GM18951 (cell line): Measurements from ENCODE around the gene TBC1D3B.

Source experiments
- POLR2A ChIP-seq: IDR thresholded peaks from 4 replicates; pipeline ENCODE4 v1.6.1; 2011; ENCODE audit warnings: mild to moderate bottlenecking; ENCODE audit not compliant: insufficient read length, insufficient read depth; ENCODE audit errors: extremely low read depth
- in situ Hi-C: fragments of 300-500 bp; cut with MboI; formaldehyde crosslinking; loops from one replicate; pipeline ENCODE4 v1.12.0; 2022; ENCODE audit warnings: low sequenced_read_pairs, mixed read lengths, inconsistent platforms; ENCODE audit not compliant: unreplicated experiment

The TBC1D3B gene

DNA sequence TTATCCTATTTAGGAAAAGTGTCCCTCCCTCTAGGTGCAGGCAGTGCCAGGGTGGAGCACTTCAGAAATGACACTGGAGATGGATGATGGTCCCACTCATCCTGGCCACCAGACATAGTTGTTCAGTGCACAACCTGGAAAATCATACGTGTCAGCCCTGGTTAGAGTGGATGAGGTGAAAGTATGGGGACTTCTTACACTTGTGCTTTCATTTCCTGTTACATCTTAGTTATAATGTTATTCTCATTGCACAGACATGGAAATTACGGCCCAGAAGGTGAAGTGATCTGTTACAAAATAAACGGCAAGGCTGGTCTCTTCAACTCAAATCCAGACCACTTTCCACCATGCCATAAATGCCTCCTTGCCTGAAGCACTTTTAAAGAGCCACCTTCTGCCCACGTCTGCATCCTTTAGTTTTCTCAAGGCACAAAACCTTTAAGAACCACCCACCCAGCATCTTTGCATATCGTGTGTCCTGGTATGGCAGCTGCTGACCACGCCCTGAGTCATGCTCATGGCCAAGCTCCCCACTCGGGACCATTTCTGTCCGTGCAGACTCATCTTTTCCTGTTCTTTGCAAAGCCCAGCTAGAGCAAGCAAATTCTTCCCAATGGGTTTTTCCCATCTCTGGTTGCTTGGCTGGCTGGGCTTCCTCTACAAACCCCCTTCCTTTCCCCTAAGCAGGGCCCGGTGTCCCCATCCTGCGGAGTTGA, 22.4 kb downstream of the TBC1D3B start:
- no peak for TF ChIP-seq POLR2A
- in situ Hi-C loops, result no loop called here

DNA sequence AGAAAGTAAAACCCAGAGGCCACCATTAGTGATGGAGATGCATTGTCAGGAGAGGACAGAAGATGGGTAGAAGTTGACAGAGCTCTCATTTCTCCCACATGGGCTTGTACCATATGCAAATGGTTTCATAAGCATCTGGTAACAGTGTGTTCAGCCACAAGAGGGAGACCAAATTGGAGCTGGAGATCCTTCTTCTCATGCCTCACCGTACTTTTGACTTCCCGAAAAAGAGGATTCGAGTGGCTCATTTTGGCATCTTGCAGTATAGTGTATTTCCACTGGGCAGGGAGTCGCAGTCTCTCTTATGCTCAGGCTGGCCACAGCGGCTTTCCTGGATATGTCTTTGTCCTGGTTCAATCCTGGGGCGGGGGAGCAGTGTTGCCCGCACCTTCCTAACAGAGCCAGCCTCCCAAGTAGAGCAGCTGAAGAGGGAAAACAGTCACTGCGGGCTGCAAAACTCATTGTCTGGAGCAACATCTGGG, 23.8 kb downstream of the TBC1D3B start:
- no peak for TF ChIP-seq POLR2A
- in situ Hi-C loops, result no loop called here

DNA sequence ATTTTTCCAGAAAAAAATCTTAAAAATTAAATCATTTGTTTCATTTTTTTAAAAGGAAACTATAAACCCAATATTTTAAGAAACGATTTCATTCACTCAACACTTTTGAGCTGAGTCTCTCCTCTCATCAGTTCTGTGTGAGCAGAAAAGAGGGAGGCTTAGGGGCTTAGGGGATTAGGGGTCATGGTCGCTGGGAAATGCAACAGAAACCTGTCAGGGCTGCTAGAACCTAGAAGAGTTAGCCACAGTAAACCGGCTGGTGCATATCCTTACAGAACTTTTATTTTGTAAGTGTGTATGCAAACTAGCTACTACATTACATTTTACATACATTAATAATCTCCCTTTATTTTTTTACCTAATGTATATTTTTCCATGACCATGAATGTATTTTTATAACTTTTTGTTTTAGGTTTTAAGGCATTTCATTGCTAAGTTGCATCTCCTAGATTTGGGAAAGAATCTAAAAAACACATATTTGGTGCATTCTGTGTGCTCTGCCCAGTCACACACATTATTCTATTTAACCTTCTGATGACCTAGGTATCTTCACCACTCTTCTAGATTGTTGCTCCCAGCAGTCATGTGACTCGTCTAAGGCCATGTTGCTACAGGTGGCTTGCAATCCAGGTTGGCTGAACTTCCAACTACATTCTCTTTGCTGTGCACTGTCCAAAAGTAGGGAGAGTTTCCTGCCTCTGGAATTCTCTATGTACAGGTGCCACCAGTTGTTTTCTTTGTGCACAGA, 24.4 kb downstream of the TBC1D3B start:
- in situ Hi-C loops, result no loop called here
- no peak for TF ChIP-seq POLR2A

DNA sequence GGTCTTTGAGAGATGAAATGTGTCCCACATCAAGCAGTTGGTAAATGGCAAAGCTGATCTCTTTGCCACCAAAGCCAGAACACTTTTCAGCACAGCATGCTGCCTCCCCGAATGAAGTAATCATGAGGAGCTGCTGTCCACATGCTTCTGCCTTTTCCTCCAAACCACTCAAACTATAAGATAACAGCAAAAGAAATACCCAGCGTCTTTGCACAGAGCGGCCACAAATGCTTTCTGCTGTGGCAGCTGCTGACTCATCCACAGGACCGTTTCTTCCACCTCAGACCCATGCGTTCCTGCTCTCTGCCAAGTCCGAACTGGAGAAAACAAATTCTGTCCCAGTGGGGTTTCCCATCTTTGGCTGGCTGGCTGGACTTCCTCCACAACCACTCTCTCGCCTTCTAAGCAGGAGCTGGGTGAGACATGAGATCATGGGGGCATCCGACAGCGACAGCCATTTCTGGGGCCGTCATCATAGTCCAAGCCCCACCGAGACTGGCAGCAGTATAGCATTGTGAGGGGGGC, 27.1 kb downstream of the TBC1D3B start:
- in situ Hi-C loops, result loop anchor here (5.0 kb wide), 2 partner anchors 72 to 177 kb away; no protein-coding TSS in a partner anchor
- TF ChIP-seq POLR2A, result no peak

DNA sequence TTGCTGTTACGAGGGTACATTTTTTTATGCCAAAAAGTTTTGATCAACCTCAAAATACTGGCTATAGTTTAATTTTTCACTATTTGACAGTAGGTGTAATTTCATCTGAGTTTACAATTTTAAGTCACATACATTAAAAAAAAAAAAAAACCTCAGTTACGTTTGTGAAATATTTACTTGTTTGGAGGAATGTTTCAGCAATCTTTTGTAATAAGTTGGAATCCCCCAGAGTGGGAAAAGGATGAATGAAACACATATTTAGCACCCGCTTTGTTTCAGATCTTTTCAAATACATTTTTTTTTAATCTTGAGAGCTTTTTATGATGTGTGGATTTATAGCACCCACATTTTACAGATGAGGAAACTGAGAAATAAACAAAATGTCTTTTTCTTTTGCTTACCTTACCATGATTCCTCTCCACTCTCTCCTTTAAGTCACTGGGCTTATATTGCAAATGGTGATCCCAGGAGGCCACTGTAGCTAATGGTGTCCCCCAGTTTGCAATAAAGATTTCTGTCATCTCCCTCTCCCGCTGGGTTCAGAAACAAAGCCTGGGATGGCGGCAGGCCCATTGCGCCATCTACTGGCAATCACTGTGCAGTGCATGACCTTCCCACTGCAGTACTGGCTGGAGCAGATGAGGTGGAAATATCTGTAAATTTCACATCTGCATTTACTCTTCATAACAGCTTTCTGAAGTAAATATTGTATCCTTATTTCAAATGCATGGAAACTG, 27.7 kb downstream of the TBC1D3B start:
- TF ChIP-seq POLR2A, result no peak
- in situ Hi-C loops, result loop anchor here (5.0 kb wide), 2 partner anchors 71 to 176 kb away; no protein-coding TSS in a partner anchor

DNA sequence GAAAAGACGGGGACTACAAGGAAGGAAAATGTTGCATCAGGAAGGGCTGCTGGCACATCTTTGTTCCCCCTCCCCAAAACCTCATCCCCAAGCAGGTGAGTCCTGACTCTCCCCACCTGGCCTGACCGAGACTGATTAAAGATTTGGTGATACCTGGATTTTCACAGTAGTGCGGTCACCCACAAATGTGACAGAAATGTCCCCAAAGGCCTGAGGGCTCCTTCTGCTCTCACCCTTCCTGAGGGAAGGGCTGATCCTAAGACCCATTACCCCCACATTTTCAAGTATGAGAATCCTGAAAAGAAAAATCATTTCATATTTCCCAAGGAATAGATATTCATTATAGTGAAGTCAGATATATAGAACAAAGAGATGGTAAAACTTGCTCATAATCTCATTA, 28.8 kb downstream of the TBC1D3B start:
- TF ChIP-seq POLR2A, result no peak
- in situ Hi-C loops, result loop anchor here (5.0 kb wide), 2 partner anchors 70 to 175 kb away; no protein-coding TSS in a partner anchor

DNA sequence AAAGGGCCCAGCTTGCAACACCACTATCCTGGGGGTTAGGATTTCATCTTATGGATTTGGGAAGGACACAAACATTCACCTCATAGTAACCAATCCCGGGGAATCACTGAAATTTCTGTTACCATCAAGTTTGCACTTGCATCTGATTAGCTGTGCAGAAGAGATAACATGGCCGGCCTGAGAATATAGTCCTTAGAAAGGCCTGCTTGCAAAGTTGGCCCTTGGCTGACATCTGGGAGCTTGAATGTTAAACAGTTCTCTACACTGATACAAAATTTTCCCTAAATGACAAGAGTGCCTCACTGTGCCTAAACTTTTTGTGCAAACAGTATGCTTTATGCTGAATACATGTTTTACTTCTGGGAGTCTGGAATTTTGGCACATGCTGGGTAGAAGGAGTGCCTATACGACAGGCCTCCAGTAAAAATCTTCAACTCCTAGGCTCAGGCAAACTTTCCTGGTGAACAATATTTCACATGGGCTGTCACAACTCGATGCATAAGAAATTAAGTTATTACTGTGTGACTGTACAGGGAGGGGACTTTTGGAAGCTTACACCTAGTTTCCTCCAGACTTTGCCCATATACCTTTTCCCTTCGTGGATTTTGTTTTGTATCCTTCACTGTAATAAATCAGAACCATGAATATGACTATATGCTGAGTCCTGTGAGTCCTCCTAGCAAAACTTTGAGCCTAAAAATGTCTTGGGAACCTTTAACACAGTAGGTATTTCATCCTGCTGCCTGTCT, 31.3 kb downstream of the TBC1D3B start:
- in situ Hi-C loops, result loop anchor here (5.0 kb wide), 2 partner anchors 68 to 173 kb away; no protein-coding TSS in a partner anchor
- TF ChIP-seq POLR2A, result no peak

DNA sequence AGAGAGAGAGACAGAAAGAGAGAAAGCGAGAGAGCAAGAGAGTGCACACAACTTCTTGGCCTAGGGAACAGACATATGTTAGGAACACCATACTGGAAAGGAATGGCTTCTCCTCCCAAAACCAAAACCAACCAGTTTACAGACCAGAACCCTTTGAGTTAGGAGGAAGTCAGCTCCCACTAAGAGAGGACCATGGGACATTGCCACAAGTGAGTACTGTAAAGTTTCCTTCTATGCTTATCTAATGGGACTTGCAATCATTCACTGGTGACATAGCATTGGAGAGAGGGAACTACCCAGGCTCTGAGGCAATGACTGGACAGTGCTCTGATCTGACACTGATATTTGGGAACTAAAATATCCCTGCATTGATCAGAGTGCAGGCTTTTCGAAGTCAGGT, 32.4 kb downstream of the TBC1D3B start:
- in situ Hi-C loops, result no loop called here
- TF ChIP-seq POLR2A, result no peak

DNA sequence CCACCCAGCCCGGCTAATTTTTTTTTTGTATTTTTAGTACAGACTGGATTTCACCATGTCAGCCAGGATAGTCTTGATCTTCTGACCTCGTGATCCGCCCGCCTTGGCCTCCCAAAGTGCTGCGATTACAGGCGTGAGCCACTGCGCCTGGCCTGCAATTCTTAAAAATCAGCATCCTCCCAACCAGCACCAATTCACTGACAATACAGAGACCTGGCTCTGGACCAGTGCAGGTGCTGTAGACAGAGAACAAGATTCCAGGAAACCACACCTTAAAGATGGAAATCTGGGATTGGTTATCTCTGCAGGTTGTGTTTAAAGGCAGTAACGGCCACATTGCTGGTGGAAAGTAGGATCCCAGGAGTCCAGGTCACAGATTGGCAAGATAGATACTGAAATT, 33.6 kb downstream of the TBC1D3B start:
- in situ Hi-C loops, result no loop called here
- TF ChIP-seq POLR2A, result no peak

DNA sequence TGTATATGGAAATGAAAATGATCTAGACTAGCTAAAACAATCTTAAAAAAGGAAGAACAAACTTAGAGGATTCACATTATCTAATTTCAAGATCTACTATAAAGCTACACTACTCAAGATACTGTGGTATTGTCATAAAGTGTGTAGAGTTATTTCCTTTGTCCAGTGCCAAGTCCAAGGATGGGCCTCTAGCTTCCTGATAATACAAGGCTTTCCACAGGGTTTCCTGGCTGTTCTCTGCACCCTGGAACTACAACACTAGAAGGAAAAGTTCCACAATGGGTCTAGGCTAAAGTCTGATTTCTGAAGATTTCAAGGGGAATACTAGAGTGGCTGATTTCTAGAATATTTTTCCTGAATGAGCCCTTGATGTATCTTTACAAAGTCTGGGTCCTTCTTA, 34.2 kb downstream of the TBC1D3B start:
- in situ Hi-C loops, result no loop called here
- no peak for TF ChIP-seq POLR2A

DNA sequence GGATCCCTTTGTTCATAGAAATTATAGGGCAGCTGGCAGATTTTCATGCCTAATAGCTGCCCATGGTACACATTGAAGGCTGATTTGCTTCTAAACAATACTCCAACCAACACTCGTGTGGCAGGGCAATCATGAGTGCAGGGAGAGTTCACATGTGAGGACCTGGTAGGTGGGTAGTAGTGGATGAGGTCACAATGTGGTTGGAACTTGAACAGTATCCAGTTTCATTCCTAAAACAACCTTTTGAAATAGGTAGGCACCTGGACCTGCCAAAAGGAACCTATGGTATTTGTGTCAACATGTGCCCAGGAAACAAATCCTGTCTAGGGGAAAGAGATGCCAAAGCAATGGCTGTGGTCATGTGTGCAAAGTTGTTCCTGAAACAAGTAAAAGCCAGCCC, 40.0 kb downstream of the TBC1D3B start:
- in situ Hi-C loops, result no loop called here
- no peak for TF ChIP-seq POLR2A

DNA sequence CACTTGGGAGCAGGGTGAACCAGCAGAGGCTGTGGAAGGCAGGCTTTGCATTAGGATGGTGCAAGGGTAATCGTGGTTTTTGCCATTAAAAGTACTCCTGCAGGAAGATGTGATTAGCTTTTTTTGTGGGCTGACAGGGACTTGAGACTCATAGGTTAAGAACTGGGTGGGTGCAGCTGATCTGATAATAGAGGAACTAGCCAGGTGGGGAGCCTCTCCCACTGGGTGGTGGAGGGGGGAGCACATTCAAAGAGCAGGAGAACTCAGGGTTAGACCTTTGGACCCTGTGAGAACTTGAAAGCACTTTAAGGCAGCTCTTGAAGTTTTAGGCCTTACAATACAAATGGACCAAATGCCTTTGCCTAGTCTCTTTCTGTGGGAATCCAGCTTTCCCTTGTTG, 40.4 kb downstream of the TBC1D3B start:
- TF ChIP-seq POLR2A, result no peak
- in situ Hi-C loops, result no loop called here

DNA sequence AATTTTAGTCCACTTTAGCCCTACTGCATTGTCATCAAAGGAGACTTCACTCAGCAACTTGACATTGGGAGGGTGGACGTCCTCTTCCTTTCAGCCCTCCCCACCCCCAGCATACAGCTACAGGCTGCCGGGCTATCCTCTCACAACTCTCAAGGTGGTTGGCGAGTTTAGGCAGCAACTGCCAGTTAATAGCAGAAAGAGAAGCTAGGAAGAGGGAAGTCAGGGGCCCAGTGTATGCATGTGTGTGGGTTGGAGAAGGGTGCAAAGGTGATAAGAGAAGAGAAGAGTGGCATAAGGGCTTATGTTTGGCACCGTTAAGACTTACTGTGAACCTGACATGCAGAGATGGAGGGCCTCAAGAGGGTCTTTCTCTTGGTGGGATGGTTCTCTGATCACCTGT, 41.0 kb downstream of the TBC1D3B start:
- in situ Hi-C loops, result no loop called here
- TF ChIP-seq POLR2A, result no peak
